Liver (tissue), 3 donors: ENCODE data around the gene TRIM71.

Source experiments
- GABPA ChIP-seq, 2 donors: IDR thresholded peaks in 1 of 2; conservative IDR thresholded peaks in 1 of 2; 2 replicates each; pipeline ENCODE4 v1.6.1; 2016; ENCODE audit warnings: antibody characterized with exemption in 2 of 2, mild to moderate bottlenecking in 1 of 2, moderate library complexity in 1 of 2
- JUND ChIP-seq, 2 donors: IDR thresholded peaks; 2 replicates each; pipeline ENCODE4 v1.6.1; 2016; ENCODE audit warnings: antibody characterized with exemption in 2 of 2
- RAD21 ChIP-seq, 2 donors: IDR thresholded peaks; 2 replicates each; pipeline ENCODE4 v1.6.1; 2016; ENCODE audit warnings: antibody characterized with exemption in 2 of 2, mild to moderate bottlenecking in 2 of 2
- RXRA ChIP-seq, 2 donors: IDR thresholded peaks; 2 replicates each; pipeline ENCODE4 v1.6.1; 2017 to 2018; ENCODE audit warnings: antibody characterized with exemption in 2 of 2, mild to moderate bottlenecking in 1 of 2
- SP1 ChIP-seq: IDR thresholded peaks from 2 replicates; pipeline ENCODE4 v1.6.1; 2018; ENCODE audit warnings: antibody characterized with exemption, mild to moderate bottlenecking
- TAF1 ChIP-seq: conservative IDR thresholded peaks from 2 replicates; pipeline ENCODE4 v1.6.1; 2016; ENCODE audit warnings: antibody characterized with exemption, mild to moderate bottlenecking
- TF ChIP-seq, protein P1 (sequence below): fragments of 150-350 bp; IDR thresholded peaks from 2 replicates; pipeline ENCODE4 v1.5.1; 2017; ENCODE audit warnings: improper control_type of control experiment, low read depth, low read length; ENCODE audit not compliant: missing input control
- TF ChIP-seq, protein P2 (sequence below): IDR thresholded peaks from 2 replicates; pipeline ENCODE4 v1.6.1; 2016; ENCODE audit warnings: antibody characterized with exemption, mild to moderate bottlenecking
- TF ChIP-seq, protein P3 (sequence below): IDR thresholded peaks from 2 replicates; pipeline ENCODE4 v1.6.1; 2016; ENCODE audit warnings: antibody characterized with exemption
- TF ChIP-seq, protein P4 (sequence below): IDR thresholded peaks from 2 replicates; pipeline ENCODE4 v1.6.1; 2016; ENCODE audit warnings: antibody characterized with exemption
- TF ChIP-seq, protein P5 (sequence below): IDR thresholded peaks from 2 replicates; pipeline ENCODE4 v1.6.1; 2016; ENCODE audit warnings: antibody characterized with exemption
- donor health status: healthy.
- donor health status: healthy.

DNA sequence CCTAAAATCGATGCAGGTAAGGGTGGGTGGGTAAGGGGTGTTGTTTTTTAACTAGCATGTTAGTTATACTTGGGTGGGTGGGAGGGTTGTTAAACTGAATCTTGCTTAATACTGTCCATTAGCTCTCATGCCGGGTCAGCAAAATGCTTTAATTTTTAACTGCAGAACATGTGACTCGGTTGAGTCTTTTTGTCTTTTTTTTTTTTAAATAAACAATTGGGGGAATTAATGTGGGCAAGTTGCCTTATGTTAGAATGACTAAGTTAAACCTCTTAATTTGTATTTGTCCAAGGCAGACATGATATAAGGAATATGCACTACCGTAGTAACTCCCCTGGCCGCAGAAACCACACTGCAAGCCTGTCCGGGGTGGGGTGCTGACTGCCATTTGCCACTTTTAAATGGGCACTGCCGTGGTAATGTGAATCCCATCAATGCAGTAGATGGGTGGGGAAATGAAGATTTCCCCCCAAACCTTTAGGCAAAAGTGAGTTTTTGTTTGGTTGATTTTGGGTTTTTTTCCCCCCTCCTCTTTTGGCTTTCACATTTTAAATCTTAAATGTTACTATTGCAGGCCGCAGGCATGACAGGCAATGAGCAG lies 79.3 kb downstream of the TRIM71 start:
- TF ChIP-seq, protein P1, sequence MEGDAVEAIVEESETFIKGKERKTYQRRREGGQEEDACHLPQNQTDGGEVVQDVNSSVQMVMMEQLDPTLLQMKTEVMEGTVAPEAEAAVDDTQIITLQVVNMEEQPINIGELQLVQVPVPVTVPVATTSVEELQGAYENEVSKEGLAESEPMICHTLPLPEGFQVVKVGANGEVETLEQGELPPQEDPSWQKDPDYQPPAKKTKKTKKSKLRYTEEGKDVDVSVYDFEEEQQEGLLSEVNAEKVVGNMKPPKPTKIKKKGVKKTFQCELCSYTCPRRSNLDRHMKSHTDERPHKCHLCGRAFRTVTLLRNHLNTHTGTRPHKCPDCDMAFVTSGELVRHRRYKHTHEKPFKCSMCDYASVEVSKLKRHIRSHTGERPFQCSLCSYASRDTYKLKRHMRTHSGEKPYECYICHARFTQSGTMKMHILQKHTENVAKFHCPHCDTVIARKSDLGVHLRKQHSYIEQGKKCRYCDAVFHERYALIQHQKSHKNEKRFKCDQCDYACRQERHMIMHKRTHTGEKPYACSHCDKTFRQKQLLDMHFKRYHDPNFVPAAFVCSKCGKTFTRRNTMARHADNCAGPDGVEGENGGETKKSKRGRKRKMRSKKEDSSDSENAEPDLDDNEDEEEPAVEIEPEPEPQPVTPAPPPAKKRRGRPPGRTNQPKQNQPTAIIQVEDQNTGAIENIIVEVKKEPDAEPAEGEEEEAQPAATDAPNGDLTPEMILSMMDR = no peak
- TF ChIP-seq RAD21 (IDR thresholded peaks at IDR 0.05) (no peak), RXRA (IDR thresholded peaks at IDR 0.05) (no peak), JUND (IDR thresholded peaks at IDR 0.05) (no peak), SP1 (no peak), GABPA (IDR thresholded peaks at IDR 0.05 in 1 of 2, conservative IDR thresholded peaks at IDR 0.05 in 1 of 2) (no peak), TAF1 (no peak)
- TF ChIP-seq, protein P2, sequence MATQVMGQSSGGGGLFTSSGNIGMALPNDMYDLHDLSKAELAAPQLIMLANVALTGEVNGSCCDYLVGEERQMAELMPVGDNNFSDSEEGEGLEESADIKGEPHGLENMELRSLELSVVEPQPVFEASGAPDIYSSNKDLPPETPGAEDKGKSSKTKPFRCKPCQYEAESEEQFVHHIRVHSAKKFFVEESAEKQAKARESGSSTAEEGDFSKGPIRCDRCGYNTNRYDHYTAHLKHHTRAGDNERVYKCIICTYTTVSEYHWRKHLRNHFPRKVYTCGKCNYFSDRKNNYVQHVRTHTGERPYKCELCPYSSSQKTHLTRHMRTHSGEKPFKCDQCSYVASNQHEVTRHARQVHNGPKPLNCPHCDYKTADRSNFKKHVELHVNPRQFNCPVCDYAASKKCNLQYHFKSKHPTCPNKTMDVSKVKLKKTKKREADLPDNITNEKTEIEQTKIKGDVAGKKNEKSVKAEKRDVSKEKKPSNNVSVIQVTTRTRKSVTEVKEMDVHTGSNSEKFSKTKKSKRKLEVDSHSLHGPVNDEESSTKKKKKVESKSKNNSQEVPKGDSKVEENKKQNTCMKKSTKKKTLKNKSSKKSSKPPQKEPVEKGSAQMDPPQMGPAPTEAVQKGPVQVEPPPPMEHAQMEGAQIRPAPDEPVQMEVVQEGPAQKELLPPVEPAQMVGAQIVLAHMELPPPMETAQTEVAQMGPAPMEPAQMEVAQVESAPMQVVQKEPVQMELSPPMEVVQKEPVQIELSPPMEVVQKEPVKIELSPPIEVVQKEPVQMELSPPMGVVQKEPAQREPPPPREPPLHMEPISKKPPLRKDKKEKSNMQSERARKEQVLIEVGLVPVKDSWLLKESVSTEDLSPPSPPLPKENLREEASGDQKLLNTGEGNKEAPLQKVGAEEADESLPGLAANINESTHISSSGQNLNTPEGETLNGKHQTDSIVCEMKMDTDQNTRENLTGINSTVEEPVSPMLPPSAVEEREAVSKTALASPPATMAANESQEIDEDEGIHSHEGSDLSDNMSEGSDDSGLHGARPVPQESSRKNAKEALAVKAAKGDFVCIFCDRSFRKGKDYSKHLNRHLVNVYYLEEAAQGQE = no peak
- TF ChIP-seq, protein P3, sequence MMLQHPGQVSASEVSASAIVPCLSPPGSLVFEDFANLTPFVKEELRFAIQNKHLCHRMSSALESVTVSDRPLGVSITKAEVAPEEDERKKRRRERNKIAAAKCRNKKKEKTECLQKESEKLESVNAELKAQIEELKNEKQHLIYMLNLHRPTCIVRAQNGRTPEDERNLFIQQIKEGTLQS = no peak
- TF ChIP-seq, protein P4, sequence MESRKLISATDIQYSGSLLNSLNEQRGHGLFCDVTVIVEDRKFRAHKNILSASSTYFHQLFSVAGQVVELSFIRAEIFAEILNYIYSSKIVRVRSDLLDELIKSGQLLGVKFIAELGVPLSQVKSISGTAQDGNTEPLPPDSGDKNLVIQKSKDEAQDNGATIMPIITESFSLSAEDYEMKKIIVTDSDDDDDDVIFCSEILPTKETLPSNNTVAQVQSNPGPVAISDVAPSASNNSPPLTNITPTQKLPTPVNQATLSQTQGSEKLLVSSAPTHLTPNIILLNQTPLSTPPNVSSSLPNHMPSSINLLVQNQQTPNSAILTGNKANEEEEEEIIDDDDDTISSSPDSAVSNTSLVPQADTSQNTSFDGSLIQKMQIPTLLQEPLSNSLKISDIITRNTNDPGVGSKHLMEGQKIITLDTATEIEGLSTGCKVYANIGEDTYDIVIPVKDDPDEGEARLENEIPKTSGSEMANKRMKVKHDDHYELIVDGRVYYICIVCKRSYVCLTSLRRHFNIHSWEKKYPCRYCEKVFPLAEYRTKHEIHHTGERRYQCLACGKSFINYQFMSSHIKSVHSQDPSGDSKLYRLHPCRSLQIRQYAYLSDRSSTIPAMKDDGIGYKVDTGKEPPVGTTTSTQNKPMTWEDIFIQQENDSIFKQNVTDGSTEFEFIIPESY = no peak
- TF ChIP-seq, protein P5, sequence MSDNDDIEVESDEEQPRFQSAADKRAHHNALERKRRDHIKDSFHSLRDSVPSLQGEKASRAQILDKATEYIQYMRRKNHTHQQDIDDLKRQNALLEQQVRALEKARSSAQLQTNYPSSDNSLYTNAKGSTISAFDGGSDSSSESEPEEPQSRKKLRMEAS = no peak
